A549 (cell line): ENCODE data around the gene TTC24. TPM values are rescaled to one million over a fixed set of nuclear protein-coding genes. Genes with fewer than 3 reads are reported as not detected.

ENCODE experiments used
- ATAC-seq, 2 experiments: fragments of 200-7000 bp in 1 of 2; fragments of >200 bp in 1 of 2; cut with Nextera tagmentation in 1 of 2; cut with Tn5 transposase in 1 of 2; 3 replicates each; pipeline versions ENCODE4 v1.8.0 to v1.9.1; 2018 to 2020; ENCODE audit warnings: mild to moderate bottlenecking in 1 of 2, moderate library complexity in 1 of 2
- CTCF ChIA-PET: fragments of 300-600 bp; sonication (Branson Sonifier 250); formaldehyde crosslinking; extraction: SDS; loops from one replicate; lab custom pipeline; 2021; ENCODE audit warnings: antibody characterized with exemption, inconsistent platforms; lab: Yijun Ruan, JAX
- POLR2A ChIA-PET: fragments of 350-600 bp; formaldehyde crosslinking; extraction: SDS; loops from one replicate; lab custom pipeline; 2021; ENCODE audit warnings: antibody characterized with exemption, inconsistent platforms; lab: Yijun Ruan, JAX
- DNase-seq, 2 experiments: peaks; one replicate each; pipeline versions ENCODE4 v3.0.0 to v3.0.0-alpha.2; 2011 to 2016; ENCODE audit warnings: low read depth in 1 of 2, low spot score in 1 of 2
- FAIRE-seq: peaks from 2 replicates; lab custom pipeline; 2011; peaks lifted over from hg19 to GRCh38; lab: Jason Lieb, UNC
- H3K27ac ChIP-seq, 2 experiments: fragments of >200 bp; sonication (Bioruptor Twin); formaldehyde crosslinking; 3 replicates each; pipeline ENCODE4 v1.5.1; 2016 to 2017
- H3K4me1 ChIP-seq: fragments of >200 bp; sonication (Bioruptor Twin); formaldehyde crosslinking; 3 replicates; pipeline ENCODE4 v1.6.1; 2016
- H3K4me2 ChIP-seq: fragments of >200 bp; sonication (Bioruptor Twin); formaldehyde crosslinking; 3 replicates; pipeline ENCODE4 v1.6.1; 2016
- H3K4me3 ChIP-seq: fragments of >200 bp; sonication (Bioruptor Twin); formaldehyde crosslinking; 3 replicates; pipeline ENCODE4 v1.5.1; 2016
- H3K9me3 ChIP-seq: fragments of >200 bp; sonication (Bioruptor Twin); formaldehyde crosslinking; 3 replicates; pipeline ENCODE4 v1.6.1; 2016
- CBX2 ChIP-seq: fragments of 200-600 bp; sonication (generic); IDR thresholded peaks from 2 replicates; pipeline ENCODE4 v1.6.1; 2016; ENCODE audit warnings: low read depth, mild to moderate bottlenecking, borderline replicate concordance
- CTCF ChIP-seq: fragments of >200 bp; sonication (Bioruptor Twin); formaldehyde crosslinking; IDR thresholded peaks from 3 replicates; pipeline ENCODE4 v1.5.1; 2016
- EHMT2 ChIP-seq: fragments of 200-600 bp; sonication (generic); IDR thresholded peaks from 2 replicates; pipeline ENCODE4 v1.6.1; 2016; ENCODE audit warnings: antibody characterized with exemption, low read depth, mild to moderate bottlenecking, moderate library complexity
- EP300 ChIP-seq, 2 experiments: fragments of >200 bp; sonication (Bioruptor Twin); formaldehyde crosslinking; IDR thresholded peaks; 2 replicates in 1 of 2; 3 replicates in 1 of 2; pipeline ENCODE4 v1.6.1; 2016 to 2017
- ESRRA ChIP-seq: fragments of 150-350 bp; IDR thresholded peaks from 2 replicates; pipeline ENCODE4 v1.6.1; 2014; ENCODE audit warnings: mild to moderate bottlenecking, low read length, borderline replicate concordance
- HOXB13 ChIP-seq: fragments of 250-450 bp; sonication (Bioruptor Pico); IDR thresholded peaks from 2 replicates; pipeline ENCODE4 v1.5.0; 2020; ENCODE audit warnings: low read depth, mild to moderate bottlenecking, moderate library complexity
- JUN ChIP-seq, 2 experiments: fragments of >200 bp; sonication (Bioruptor Twin); formaldehyde crosslinking; IDR thresholded peaks; 2 replicates in 1 of 2; 3 replicates in 1 of 2; pipeline ENCODE4 v1.6.1; 2016 to 2017
- JUNB ChIP-seq: fragments of >200 bp; sonication (Bioruptor Twin); formaldehyde crosslinking; IDR thresholded peaks from 2 replicates; pipeline ENCODE4 v1.6.1; 2016
- NFE2L2 ChIP-seq: fragments of 150-350 bp; conservative IDR thresholded peaks from 2 replicates; pipeline ENCODE4 v1.6.1; 2014; ENCODE audit warnings: low read length
- NPAS2 ChIP-seq: fragments of 250-450 bp; sonication (Bioruptor Pico); IDR thresholded peaks from 2 replicates; pipeline ENCODE4 v1.8.0; 2022; ENCODE audit warnings: mild to moderate bottlenecking, moderate library complexity, borderline replicate concordance
- SREBF2 ChIP-seq: fragments of 450-650 bp; IDR thresholded peaks from 2 replicates; pipeline ENCODE4 v1.6.1; 2014; ENCODE audit warnings: mild to moderate bottlenecking, moderate library complexity
- TP53 ChIP-seq: fragments of 250-450 bp; sonication (Bioruptor Pico); IDR thresholded peaks from 2 replicates; pipeline ENCODE4 v1.5.0; 2021; ENCODE audit warnings: mild to moderate bottlenecking, moderate library complexity
- ZFP36 ChIP-seq: fragments of 450-650 bp; IDR thresholded peaks from 2 replicates; pipeline ENCODE4 v1.6.1; 2014; ENCODE audit warnings: borderline replicate concordance; ENCODE audit not compliant: partially characterized antibody
- ZNF302 ChIP-seq: fragments of 250-450 bp; sonication (Bioruptor Pico); IDR thresholded peaks from 2 replicates; pipeline ENCODE4 v1.9.0; 2021; ENCODE audit warnings: inconsistent platforms, mild to moderate bottlenecking, moderate library complexity
- ZSCAN20 ChIP-seq: fragments of 250-450 bp; sonication (Bioruptor Pico); IDR thresholded peaks from 2 replicates; pipeline ENCODE4 v1.8.0; 2022; ENCODE audit warnings: mild to moderate bottlenecking, moderate library complexity
- WGBS: methylation state at CpG from one replicate; pipeline ENCODE4 v1.1.6; 2017; ENCODE audit errors: missing lambda C conversion rate; 5-methylcytosine and 5-hydroxymethylcytosine counted together
- polyA plus RNA-seq, 4 experiments: library from polyadenylated mRNA; depleted of rRNA in 3 of 4; stranded (reverse); fragments of >200 nt; fragmentation: RNase III in 1 of 4; extraction: RNeasy Plus Mini Kit Qiagen cat#74134 plus additional on column Dnase treatment in 1 of 4; gene quantifications; 2 replicates in 3 of 4; 3 replicates in 1 of 4; pipeline ENCODE4 v1.2.3, GENCODE V29; 2011 to 2017
- TF ChIP-seq, protein P1 (sequence below): IDR thresholded peaks from 2 replicates; pipeline ENCODE4 v1.6.1; 2012; ENCODE audit warnings: low read depth, borderline replicate concordance
- TF ChIP-seq, protein P2 (sequence below): fragments of >200 bp; sonication (Bioruptor Twin); formaldehyde crosslinking; IDR thresholded peaks from 3 replicates; pipeline ENCODE4 v1.6.1; 2016

TTC24 gene
- polyA plus RNA-seq, 2 of the 4 experiments (the other 2 are of a cell fraction), result not detected

DNA sequence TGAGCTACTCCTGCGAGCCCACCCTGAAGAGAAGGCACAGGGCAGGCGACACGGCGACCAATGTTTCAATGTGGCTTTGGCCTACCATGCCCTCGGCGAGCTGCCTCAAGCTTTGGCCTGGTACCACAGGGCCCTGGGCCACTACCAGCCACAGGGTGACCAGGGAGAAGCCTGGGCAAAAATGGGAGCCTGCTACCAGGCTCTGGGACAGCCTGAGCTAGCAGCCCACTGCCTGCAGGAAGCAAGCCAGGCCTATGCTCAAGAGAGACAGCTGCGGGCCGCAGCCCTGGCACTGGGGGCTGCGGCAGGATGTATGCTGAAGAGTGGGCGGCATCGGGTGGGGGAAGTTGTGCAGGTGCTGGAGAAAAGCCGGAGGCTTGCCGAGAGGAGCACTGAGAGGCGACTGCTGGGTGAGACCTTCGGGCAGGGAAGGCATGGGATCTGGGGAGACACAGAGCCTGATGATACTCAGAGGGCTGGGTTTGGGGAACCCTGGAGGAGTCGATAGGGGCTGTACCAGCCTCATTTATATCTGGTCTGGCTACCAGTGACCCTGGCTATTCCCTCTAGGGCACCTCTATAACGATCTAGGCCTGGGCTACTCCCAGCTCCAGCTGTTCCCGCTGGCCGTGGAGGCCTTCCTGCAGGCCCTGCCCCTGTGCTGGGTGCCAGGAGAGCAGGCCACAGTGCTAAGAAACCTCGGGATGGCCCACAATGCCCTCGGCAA lies 2.3 kb downstream of the TTC24 start:
- Histone ChIP-seq H3K4me1 (no peaks in the 10 kb centered on the region), H3K4me3 (no peak overlapping the region), H3K9me3 (no peaks in the 10 kb centered on the region), H3K27ac (no peak overlapping the region), H3K4me2 (no peak overlapping the region)
- WGBS, result 85% methylated on average over 19 of the region's 21 CpGs
- TF ChIP-seq ESRRA (no peak), EP300 (IDR thresholded peaks at IDR 0.05) (no peak), ZSCAN20 (CRISPR knock-in tag) (no peak), ZFP36 (no peak), CBX2 (no peak), NFE2L2 (no peak), ZNF302 (no peak), JUNB (no peak), SREBF2 (no peak), EHMT2 (no peak)
- TF ChIP-seq, protein P1, sequence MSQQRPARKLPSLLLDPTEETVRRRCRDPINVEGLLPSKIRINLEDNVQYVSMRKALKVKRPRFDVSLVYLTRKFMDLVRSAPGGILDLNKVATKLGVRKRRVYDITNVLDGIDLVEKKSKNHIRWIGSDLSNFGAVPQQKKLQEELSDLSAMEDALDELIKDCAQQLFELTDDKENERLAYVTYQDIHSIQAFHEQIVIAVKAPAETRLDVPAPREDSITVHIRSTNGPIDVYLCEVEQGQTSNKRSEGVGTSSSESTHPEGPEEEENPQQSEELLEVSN, result no peak
- TF ChIP-seq, protein P2, sequence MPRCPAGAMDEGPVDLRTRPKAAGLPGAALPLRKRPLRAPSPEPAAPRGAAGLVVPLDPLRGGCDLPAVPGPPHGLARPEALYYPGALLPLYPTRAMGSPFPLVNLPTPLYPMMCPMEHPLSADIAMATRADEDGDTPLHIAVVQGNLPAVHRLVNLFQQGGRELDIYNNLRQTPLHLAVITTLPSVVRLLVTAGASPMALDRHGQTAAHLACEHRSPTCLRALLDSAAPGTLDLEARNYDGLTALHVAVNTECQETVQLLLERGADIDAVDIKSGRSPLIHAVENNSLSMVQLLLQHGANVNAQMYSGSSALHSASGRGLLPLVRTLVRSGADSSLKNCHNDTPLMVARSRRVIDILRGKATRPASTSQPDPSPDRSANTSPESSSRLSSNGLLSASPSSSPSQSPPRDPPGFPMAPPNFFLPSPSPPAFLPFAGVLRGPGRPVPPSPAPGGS, result no peak
- ChIA-PET CTCF (interaction anchor here (0.5 to 4.3 kb wide), 22 partner anchors 10 to 206 kb away, joined by 3 to 41 read pairs (median 4); partner anchors contain the start of genes MEF2D and NAXE), POLR2A (no interaction called here)
- ATAC-seq, result no peak
- no peak for DNase-seq
- FAIRE-seq, result no peak

DNA sequence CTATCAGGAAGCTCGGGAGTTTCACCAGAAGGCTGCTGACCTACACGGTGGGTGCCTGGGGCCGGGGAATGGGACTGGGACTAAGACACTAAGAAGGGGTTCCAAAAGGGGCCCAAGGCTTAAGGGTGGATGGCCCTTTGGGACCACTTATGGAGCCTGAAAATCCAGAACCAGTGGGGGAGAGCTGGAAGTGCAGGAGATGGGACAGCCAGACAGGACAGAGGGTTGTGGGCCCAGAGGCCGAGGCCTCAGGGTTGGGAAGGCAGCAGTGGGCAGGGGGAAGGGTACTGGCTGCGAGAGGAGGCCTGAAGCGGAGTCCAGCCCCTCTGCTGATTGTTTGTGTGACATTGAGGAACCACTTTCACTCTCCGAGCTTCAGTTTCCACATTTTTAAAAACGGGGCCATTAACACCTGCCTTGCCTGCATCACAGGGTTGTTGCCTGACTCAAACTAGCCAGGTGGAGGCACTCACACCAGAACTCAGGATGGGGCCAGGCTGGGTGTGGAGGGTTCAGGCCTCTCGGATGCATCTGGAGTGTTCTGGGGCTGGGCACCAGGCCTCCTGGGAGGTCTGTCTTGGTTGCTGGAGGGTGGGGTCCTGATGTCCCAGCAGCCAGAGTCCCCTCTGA lies 3.0 kb downstream of the TTC24 start:
- POLR2A ChIA-PET, result no interaction called here
- TF ChIP-seq NPAS2 (no peak), HOXB13 (no peak), JUN (IDR thresholded peaks at IDR 0.05) (no peak), TP53 (no peak), CTCF (no peak)
- TF ChIP-seq, protein P2, result no peak
- DNase-seq (no peak), FAIRE-seq (no peak), ATAC-seq (no peak)
- Histone ChIP-seq H3K4me2 (no peak overlapping the region), H3K4me1 (no peaks in the 10 kb centered on the region), H3K4me3 (no peak overlapping the region), H3K9me3 (no peaks in the 10 kb centered on the region), H3K27ac (0 out of 6 replicates have a peak overlapping the region, but pooled peaks of 1 of the 2 experiments have one; percentile 8)
- WGBS, result 68% methylated on average over 9 of the region's 9 CpGs
- CTCF ChIA-PET, result interaction anchor here (0.8 to 4.3 kb wide), 18 partner anchors 10 to 144 kb away, joined by 3 to 41 read pairs (median 4); partner anchors contain the start of genes HAPLN2 and NAXE
